Spleen (tissue), 11 donors: Measurements from ENCODE around the gene TEPSIN. TPM values are rescaled to one million over a fixed set of nuclear protein-coding genes. Genes with fewer than 3 reads are reported as not detected.

Source experiments
- DNase-seq: peaks from one replicate; pipeline ENCODE4 v3.0.0-alpha.2; 2020
- H3K27ac ChIP-seq, 8 donors: fragments of 200-600 bp; sonication (generic) in 7 of 8; 1 replicate in 4 of 8; 2 replicates in 4 of 8; pipeline versions ENCODE4 v1.5.0 to v1.8.0; 2016 to 2021; ENCODE audit warnings: inconsistent platforms in 4 of 8, mild to moderate bottlenecking in 4 of 8, moderate library complexity in 1 of 8
- H3K27me3 ChIP-seq, 7 donors: fragments of 200-600 bp; sonication (generic) in 6 of 7; replicated peaks in 1 of 7; 1 replicate in 4 of 7; 2 replicates in 3 of 7; pipeline versions ENCODE4 v1.5.0 to v1.8.0; 2016 to 2021; ENCODE audit warnings: inconsistent platforms in 3 of 7, mild to moderate bottlenecking in 1 of 7
- H3K36me3 ChIP-seq, 6 donors: fragments of 200-600 bp; sonication (generic) in 5 of 6; 1 replicate in 4 of 6; 2 replicates in 2 of 6; pipeline versions ENCODE4 v1.5.0 to v1.8.0; 2016 to 2021; ENCODE audit warnings: inconsistent platforms in 2 of 6
- H3K4me1 ChIP-seq, 6 donors: fragments of 200-600 bp; sonication (generic) in 5 of 6; 1 replicate in 3 of 6; 2 replicates in 3 of 6; pipeline versions ENCODE4 v1.5.0 to v1.8.0; 2016 to 2021; ENCODE audit warnings: inconsistent platforms in 3 of 6
- H3K4me3 ChIP-seq, 8 donors: fragments of 200-600 bp; sonication (generic) in 7 of 8; 1 replicate in 4 of 8; 2 replicates in 4 of 8; pipeline versions ENCODE4 v1.5.0 to v1.8.0; 2016 to 2021; ENCODE audit warnings: inconsistent platforms in 4 of 8, mild to moderate bottlenecking in 4 of 8, moderate library complexity in 2 of 8
- H3K9me3 ChIP-seq, 8 donors: fragments of 200-600 bp; sonication (generic) in 7 of 8; 1 replicate in 4 of 8; 2 replicates in 4 of 8; pipeline versions ENCODE4 v1.5.0 to v1.8.0; 2016 to 2021; ENCODE audit warnings: inconsistent platforms in 4 of 8
- POLR2A ChIP-seq, 3 donors: fragments of 450-650 bp; IDR thresholded peaks; one replicate each; pipeline ENCODE4 v1.5.1; 2017; ENCODE audit warnings: antibody characterized with exemption in 3 of 3, mild to moderate bottlenecking in 1 of 3
- POLR2AphosphoS5 ChIP-seq, 3 donors: sonication (generic); formaldehyde crosslinking; IDR thresholded peaks; one replicate each; pipeline ENCODE4 v1.5.1; 2017; ENCODE audit warnings: antibody characterized with exemption in 3 of 3
- WGBS, 5 donors: extraction: QIAGEN DNeasy Blood & Tissue Kit in 3 of 5; methylation state at CpG; one replicate each; pipeline versions ENCODE4 v1.1.5 to v1.1.7; 2013 to 2018; 5-methylcytosine and 5-hydroxymethylcytosine counted together
- intact Hi-C: fragments of 100-400 bp; cut with DNase I; formaldehyde crosslinking; loops from one replicate; pipeline ENCODE4 v1.15.0; 2023; ENCODE audit warnings: low total_unique reads
- polyA plus RNA-seq, 3 donors: library from polyadenylated mRNA; stranded (reverse); fragments of 200-250 nt; gene quantifications; one replicate each; pipeline ENCODE4 v1.2.1, GENCODE V29; 2013
- total RNA-seq, 7 donors: library from RNA; depleted of rRNA in 3 of 7; stranded (reverse); fragments of >200 nt in 3 of 7; fragmentation: NEBNext Ultra II Directional in 4 of 7; extraction: Animal tissue kit (Norgen Biotek cat#: 25700) in 4 of 7; gene quantifications; one replicate each; pipeline versions ENCODE4 v1.1.0 to v1.2.1, GENCODE V29; 2016 to 2021
- TF ChIP-seq, protein P1 (sequence below), 11 experiments: fragments of 200-600 bp in 7 of 11; fragments of 450-650 bp in 4 of 11; sonication (generic) in 4 of 11; IDR thresholded peaks in 8 of 11; conservative IDR thresholded peaks in 3 of 11; 1 replicate in 7 of 11; 2 replicates in 4 of 11; pipeline versions ENCODE4 v1.4.0 to v1.8.0; 2016 to 2021; ENCODE audit warnings: antibody characterized with exemption in 11 of 11, inconsistent platforms in 4 of 11, mild to moderate bottlenecking in 1 of 11
- donor health status: healthy with polysubstance abuse.
- donor health status: DM: no; HTN: no; CAD: no; lungs with moderate emphysema.
- donor health status: DM: no; HTN: no; CAD: no.
- donor health status: Bipolar disorder and iron deficiency.
- donor health status: healthy.
- donor health status: DM: no; HTN: no; CAD: no.
- donor health status: DM: yes; HTN: yes; CAD: no.

The TEPSIN gene
- total and polyA plus RNA-seq, 10 donors, result 36.9 to 88.8 (median 72.3) TPM

DNA sequence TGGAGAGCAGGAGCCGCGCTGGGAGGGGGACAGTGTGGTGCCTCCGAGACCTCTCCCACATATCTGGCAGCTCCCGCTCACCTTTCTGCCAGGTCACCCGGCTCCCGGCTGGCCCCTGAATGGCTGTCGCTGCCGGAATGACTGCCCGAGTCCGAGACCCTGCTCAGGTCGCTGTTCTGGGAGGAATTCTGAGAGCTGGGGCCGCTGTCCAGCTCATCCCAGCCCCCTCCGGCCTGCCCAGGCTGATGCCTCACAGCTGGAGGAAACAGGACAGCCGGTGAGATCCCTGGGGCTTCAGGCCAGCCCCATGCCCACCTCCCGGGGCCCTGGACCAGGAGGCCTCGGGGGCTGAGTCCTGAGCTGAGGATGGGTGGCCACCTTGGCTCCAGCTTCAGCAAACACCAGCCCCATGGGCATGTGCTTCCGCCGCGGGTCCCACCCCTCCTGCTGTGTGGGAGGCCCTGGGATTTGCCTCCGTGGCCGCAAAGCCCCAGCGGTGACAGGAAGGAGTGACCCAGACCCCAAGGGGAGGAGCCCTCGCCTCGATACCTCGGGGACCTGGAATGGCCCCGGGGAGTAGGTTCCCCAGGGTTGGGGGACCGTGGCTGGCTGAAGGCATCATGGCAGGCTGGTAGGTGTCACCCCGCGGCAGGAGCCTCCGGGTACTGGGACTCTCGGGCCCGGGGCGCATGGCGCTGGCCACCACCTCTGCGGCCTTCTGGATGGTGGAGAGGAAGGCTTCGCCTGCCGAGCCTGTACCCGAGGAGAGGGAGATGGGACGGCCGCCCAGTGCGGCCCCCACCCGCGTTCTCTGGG lies 6.9 kb downstream of the TEPSIN start:
- H3K36me3 ChIP-seq, result peaks cover 0 to 86% (median 53%) of the 10 kb centered on the region in 6 donors
- no peak for DNase-seq
- peaks cover 0 to 53% (median 34%) of the 10 kb centered on the region in 6 donors for H3K4me1 ChIP-seq
- no peaks in the 10 kb centered on the region for H3K27me3 ChIP-seq
- WGBS, 5 donors, result 92 to 94% (median 94%) methylated on average over 21 to 43 of the region's 43 CpGs
- no peak overlapping the region for H3K27ac ChIP-seq
- no peak overlapping the region for H3K4me3 ChIP-seq
- TF ChIP-seq, protein P1, sequence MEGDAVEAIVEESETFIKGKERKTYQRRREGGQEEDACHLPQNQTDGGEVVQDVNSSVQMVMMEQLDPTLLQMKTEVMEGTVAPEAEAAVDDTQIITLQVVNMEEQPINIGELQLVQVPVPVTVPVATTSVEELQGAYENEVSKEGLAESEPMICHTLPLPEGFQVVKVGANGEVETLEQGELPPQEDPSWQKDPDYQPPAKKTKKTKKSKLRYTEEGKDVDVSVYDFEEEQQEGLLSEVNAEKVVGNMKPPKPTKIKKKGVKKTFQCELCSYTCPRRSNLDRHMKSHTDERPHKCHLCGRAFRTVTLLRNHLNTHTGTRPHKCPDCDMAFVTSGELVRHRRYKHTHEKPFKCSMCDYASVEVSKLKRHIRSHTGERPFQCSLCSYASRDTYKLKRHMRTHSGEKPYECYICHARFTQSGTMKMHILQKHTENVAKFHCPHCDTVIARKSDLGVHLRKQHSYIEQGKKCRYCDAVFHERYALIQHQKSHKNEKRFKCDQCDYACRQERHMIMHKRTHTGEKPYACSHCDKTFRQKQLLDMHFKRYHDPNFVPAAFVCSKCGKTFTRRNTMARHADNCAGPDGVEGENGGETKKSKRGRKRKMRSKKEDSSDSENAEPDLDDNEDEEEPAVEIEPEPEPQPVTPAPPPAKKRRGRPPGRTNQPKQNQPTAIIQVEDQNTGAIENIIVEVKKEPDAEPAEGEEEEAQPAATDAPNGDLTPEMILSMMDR (IDR thresholded peaks at IDR 0.05 in 8 of 11, conservative IDR thresholded peaks at IDR 0.05 in 3 of 11), result no peak
- TF ChIP-seq POLR2A (IDR thresholded peaks at IDR 0.05), result no peak
- intact Hi-C loops, result no loop called here
- H3K9me3 ChIP-seq, result no peaks in the 10 kb centered on the region

DNA sequence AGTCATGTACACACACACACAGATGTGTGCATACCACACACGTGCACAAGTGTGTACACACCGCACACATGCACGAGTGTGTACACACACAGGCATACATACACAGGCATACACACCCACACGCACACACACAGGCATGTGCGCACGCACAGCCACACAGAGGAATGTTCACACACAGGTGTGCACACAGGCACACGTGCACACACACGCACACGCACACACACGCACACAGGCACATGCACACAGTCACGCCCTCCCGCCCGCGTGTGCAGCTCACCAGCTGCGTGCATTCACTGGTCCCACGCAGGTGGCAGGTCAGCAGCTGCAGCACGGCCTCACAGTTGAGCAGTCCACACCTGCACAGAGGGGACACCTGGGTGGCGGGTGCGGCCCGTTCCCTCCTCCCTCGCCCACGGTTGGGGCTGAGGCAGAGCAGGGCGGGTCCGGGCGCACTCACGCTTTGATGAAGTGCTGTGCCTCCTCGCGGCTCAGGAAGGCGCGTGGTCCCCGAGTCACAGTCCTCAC lies 7.7 kb downstream of the TEPSIN start:
- peaks cover 0 to 46% (median 27%) of the 10 kb centered on the region in 6 donors for H3K4me1 ChIP-seq
- TF ChIP-seq POLR2A (IDR thresholded peaks at IDR 0.05), result no peak
- peak in 1 of 3 donors; percentile 47 for TF ChIP-seq POLR2AphosphoS5 (IDR thresholded peaks at IDR 0.05)
- H3K4me3 ChIP-seq, result no peak overlapping the region
- intact Hi-C loops, result no loop called here
- WGBS, 5 donors, result 90 to 92% (median 91%) methylated on average over 23 to 31 of the region's 31 CpGs
- no peak overlapping the region for H3K27ac ChIP-seq
- H3K27me3 ChIP-seq, result no peaks in the 10 kb centered on the region
- DNase-seq, result no peak
- H3K9me3 ChIP-seq, result no peaks in the 10 kb centered on the region
- peaks cover 0 to 78% (median 52%) of the 10 kb centered on the region in 6 donors for H3K36me3 ChIP-seq

DNA sequence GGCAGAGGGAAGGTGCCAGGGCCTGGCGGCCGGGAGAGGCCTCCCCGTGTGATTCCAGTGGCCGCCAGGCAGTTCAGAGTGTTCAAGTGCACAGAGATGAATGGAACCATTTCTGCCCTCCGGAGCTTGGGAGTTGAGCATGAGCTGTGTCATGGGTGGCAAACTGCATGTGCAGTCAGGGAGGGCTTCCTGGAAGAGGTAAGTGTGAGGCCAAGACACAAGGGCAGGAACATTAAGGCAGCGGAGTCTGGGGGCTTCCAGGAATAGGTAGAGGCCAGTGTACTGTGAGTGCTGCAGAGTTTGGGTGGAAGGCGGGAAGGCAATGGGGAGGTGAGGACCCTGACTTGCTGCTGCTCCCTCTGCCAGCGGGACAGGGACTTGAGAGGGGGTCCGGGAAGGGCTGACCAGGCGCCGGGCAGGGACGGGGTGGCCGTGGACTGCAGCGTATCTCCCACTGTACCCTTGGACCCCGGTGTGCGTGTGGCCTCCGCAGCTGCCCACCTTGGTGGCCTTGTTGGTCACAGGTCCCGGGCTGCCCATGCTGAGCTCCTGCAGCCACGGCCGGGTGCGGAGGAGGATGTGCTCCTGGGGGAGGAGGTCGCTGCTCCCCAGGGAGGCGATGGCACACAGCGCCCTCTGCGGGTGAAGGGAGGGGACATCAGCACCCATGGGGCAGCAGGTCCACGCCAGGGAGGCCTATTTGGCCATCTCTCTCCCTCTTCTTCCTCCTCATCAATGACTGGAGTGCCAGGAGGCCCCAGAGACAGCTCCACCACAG lies 8.6 kb downstream of the TEPSIN start:
- TF ChIP-seq, protein P1 (IDR thresholded peaks at IDR 0.05 in 8 of 11, conservative IDR thresholded peaks at IDR 0.05 in 3 of 11), result peak in 5 of 11 experiments; percentile 7 to 34 (median 33)
- no peak for TF ChIP-seq POLR2A (IDR thresholded peaks at IDR 0.05)
- TF ChIP-seq POLR2AphosphoS5 (IDR thresholded peaks at IDR 0.05), result no peak
- Histone ChIP-seq H3K27me3 (no peaks in the 10 kb centered on the region), H3K9me3 (no peaks in the 10 kb centered on the region), H3K4me1 (peaks cover 0 to 37% (median 22%) of the 10 kb centered on the region in 6 donors), H3K4me3 (no peak overlapping the region), H3K36me3 (peaks cover 0 to 68% (median 52%) of the 10 kb centered on the region in 6 donors), H3K27ac (no peak overlapping the region)
- intact Hi-C loops, result no loop called here
- WGBS, 5 donors, result 90 to 96% (median 92%) methylated on average over 20 to 26 of the region's 26 CpGs
- no peak for DNase-seq

DNA sequence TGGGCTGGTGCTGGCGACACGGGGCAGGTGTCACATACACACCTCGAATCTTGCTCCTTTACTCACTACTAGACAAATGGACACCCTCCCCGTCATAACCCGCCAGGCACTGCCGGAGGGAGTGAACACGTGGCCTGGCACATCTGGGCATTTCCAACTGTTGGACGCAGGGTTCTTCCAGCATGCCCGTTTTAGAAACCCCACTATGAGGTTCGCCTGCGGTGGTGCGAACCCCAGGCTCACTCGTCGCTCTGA lies 9.3 kb downstream of the TEPSIN start:
- 93 to 97% (median 96%) methylated on average over 11 to 14 of the region's 14 CpGs for WGBS, 5 donors
- intact Hi-C loops, result no loop called here
- Histone ChIP-seq H3K9me3 (no peaks in the 10 kb centered on the region), H3K27me3 (no peaks in the 10 kb centered on the region), H3K4me3 (no peak overlapping the region), H3K36me3 (peaks cover 0 to 64% (median 52%) of the 10 kb centered on the region in 6 donors), H3K27ac (peak overlapping the region in 2 of 8 donors; percentile 74 to 79), H3K4me1 (peaks cover 0 to 36% (median 21%) of the 10 kb centered on the region in 6 donors)
- DNase-seq, result no peak
- TF ChIP-seq POLR2AphosphoS5 (IDR thresholded peaks at IDR 0.05) (no peak), POLR2A (IDR thresholded peaks at IDR 0.05) (no peak)
- TF ChIP-seq, protein P1 (IDR thresholded peaks at IDR 0.05 in 8 of 11, conservative IDR thresholded peaks at IDR 0.05 in 3 of 11), result no peak
